GM12873 (cell line): ENCODE measurements around the gene PDE6G.

Experiments used
- TF ChIP-seq, protein P1 (sequence below): IDR thresholded peaks from 2 replicates; pipeline ENCODE4 v1.5.1; 2012; ENCODE audit warnings: low read depth, mild to moderate bottlenecking, moderate library complexity, low read length, control low read depth; ENCODE audit not compliant: insufficient read depth; ENCODE audit errors: missing control alignments

PDE6G gene

DNA sequence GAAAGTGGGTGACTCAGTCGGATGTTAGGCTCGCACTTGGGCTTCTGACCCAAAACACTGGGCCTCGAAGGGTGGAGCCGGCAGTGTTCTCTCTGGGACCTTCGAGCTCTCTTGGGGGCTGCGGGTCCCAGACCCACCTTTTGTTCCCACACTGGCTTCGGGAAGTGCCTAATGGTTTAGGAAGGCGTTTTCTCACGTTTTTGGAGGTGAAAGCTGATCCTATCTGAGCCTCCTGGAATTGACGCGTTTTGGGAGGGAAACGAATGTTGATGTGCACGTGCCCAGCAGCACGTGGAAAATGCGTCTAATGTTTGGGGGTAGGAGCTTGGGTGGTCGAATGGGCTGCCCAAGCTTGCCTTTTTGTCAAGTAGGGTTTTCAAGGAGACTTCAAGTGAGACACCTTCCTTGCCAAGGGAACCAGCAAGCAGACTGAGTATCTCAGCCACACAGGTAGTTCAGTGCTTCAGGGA lies 28.1 kb upstream of the PDE6G start:
- TF ChIP-seq, protein P1, sequence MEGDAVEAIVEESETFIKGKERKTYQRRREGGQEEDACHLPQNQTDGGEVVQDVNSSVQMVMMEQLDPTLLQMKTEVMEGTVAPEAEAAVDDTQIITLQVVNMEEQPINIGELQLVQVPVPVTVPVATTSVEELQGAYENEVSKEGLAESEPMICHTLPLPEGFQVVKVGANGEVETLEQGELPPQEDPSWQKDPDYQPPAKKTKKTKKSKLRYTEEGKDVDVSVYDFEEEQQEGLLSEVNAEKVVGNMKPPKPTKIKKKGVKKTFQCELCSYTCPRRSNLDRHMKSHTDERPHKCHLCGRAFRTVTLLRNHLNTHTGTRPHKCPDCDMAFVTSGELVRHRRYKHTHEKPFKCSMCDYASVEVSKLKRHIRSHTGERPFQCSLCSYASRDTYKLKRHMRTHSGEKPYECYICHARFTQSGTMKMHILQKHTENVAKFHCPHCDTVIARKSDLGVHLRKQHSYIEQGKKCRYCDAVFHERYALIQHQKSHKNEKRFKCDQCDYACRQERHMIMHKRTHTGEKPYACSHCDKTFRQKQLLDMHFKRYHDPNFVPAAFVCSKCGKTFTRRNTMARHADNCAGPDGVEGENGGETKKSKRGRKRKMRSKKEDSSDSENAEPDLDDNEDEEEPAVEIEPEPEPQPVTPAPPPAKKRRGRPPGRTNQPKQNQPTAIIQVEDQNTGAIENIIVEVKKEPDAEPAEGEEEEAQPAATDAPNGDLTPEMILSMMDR = no peak

DNA sequence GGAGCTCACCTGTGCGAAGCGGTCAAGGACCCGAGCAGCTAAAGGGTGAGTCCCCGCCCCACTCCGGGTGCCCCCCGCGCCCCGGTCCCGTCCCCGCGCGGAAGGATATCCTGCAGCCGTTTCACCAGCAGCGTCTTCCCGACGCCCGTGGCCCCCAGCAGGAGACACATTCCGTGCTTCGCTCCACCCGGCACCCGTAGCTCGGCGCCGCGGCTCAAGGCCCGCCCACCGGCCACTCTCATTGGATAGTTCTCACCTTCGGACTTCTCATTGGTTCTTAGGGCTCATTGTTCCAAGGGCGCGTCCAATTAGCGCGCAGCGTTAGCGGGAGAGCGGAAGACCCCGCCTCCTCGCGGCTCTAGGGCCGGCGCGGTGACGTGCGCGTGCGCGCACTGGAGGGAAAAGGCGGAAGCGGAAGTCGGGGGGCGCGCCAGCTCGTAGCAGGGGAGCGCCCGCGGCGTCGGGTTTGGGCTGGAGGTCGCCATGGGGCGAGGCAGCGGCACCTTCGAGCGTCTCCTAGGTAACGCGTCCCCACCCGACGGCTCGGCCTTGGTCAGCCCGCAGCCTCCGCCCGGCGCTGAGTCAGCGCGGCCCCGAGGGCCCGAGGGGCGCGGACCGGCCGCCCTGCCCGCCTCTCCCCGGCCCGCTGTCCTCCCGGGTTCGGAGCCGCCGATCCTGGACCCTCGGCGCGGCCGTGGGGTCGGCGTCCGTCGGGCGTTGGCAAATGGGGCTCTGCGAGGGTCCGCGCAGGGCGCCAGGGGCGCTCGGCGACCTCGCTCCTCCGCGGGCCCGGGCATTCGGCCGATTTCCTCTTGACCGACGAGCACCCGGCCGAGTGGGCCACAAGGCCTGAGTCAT lies 27.5 kb upstream of the PDE6G start, which contains the start of the genes ARL16 and HGS:
TSS of gene ARL16 (minus strand) at position 214 of the 858 bp plus-strand sequence. CDS start at position 170, 44 bp downstream.
TSS of gene HGS (plus strand) at position 428 of the 858 bp plus-strand sequence. CDS start at position 484, 56 bp downstream.
- TF ChIP-seq, protein P1 = no peak

DNA sequence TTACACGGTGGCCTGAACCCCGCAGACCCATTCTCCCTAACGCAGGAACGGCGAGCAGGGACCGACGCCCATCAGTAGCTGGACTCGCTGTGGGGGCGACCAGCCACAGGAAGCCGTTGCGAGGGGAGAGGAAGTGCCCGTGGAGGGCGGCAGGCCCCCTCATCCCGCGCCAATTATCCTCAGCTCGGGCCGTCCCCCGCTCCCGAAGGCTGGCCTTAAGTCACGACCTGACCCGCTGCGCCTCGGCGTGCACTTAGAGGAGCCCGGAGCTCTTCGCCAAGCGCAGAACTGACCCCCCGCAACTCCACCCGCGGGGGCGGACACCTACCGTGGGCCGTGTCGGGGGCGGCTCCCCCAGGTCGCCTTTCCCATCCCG lies 26.9 kb upstream of the PDE6G start:
- TF ChIP-seq, protein P1 = no peak

DNA sequence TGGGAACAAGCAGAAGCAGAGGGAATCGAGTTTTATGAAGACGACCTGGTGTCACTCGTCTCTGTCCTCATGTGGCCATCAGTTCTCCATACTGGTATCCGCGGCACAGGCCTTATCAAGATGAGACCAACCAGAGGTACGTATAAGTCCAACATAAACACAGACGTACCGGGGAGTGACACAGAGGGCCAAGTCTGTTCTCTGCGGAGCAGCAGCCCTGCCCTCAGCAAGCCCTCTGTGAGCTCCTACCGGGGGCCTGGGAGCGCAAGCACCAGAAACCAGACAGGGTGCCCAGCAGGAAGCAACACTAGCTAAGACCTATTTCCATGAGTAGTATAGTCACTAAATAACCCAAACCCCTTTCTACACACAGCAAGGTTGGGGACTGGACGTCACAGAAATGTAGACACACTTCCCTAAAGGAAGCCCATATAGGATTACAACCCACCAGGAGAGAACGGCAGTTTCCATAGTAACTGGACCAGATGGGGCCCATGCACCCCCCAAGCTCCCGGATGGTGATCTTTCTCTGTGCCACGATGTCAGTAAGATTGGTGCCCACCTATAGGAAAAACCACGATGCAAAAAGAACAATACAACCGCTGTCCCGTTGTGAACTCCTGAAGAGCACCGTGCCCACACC lies 26.3 kb upstream of the PDE6G start:
- TF ChIP-seq, protein P1 = no peak

DNA sequence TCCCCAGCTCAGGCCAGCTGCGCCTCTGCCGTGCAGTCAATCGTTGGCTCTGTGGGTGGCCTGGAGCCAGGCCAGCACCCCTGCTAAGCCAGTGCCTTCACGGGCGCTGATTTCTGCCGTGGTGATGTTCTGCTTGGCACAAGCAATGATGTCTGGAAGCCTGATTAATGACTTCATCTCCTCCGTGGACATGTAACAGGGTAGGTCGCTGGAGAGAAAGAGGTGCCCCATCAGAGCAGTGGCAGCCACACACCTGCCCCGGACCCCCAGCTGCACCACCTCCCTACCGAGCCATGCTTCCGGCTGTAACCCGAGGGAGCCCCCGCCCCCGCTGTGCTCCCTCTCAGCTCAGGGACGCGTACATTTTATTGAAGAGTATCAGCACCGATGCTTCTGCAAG lies 25.3 kb upstream of the PDE6G start:
- TF ChIP-seq, protein P1 = no peak

DNA sequence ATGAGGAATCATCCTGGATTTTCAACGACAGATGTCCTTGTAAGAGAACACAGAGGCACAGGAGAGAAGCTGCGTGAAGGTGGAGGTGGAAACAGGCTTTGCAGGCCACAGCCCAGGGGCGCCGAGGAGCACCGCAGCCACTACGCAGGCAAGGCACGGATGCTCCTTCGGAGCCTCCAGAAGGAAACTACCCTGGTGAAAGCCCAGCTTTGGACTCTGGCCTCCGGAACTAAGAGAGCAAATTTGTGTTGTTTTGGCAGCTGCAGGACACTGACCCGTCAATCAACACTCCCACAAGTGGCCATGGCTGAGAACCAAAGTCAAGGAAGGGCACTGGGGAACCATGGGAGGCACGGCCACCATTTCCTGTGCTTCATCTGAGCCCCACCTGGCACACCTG lies 23.8 kb upstream of the PDE6G start:
- TF ChIP-seq, protein P1 = no peak

DNA sequence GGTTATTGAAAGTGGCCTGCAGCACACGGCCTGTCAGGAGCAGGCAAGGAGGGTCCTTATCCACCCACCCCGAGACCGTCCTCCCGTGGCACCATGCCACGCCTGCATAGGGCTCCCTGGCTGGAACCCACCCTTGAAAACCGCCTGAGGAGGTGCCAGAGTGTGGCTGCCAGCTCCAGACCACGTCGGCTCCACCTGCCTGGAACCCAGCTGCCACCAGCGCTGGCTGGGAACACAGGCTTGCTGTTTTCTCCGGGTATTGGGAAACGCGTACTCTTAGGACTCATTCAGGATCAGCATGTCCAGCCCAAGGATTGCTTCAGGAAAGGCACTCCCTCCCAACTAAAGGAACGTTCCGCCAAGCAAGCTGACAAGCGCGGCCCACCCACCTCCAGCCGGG lies 20.6 kb upstream of the PDE6G start:
- TF ChIP-seq, protein P1 = no peak
